DND-41 (cell line): ENCODE results near the gene FCGR3B.
"Not testable (repeated sequence)": the region's sequence is repeated elsewhere in the genome, so short reads cannot be mapped to it uniquely, and the experiment has no call there.

Experiments used
- ATAC-seq: fragments of 200-7000 bp; cut with Tn5 transposase; 3 replicates; pipeline ENCODE4 v1.9.1; 2021; ENCODE audit warnings: low read depth; ENCODE audit not compliant: insufficient read depth
- DNase-seq: peaks from one replicate; pipeline ENCODE4 v3.0.0-alpha.2; 2020
- H2AFZ ChIP-seq: 2 replicates; pipeline ENCODE4 v1.6.0; 2012; ENCODE audit warnings: low read depth, low read length
- H3K27ac ChIP-seq: 2 replicates; pipeline ENCODE4 v1.5.1; 2012; ENCODE audit warnings: low read length, inconsistent platforms
- H3K27me3 ChIP-seq: fragments of 200-600 bp; sonication (generic); 2 replicates; pipeline ENCODE4 v1.6.0; 2012; ENCODE audit warnings: low read length, mild to moderate bottlenecking, inconsistent platforms; ENCODE audit not compliant: insufficient read depth, poor library complexity
- H3K36me3 ChIP-seq: 2 replicates; pipeline ENCODE4 v1.5.1; 2012; ENCODE audit warnings: low read length, inconsistent platforms; ENCODE audit not compliant: insufficient read depth
- H3K4me1 ChIP-seq: 2 replicates; pipeline ENCODE4 v1.5.1; 2012; ENCODE audit warnings: mild to moderate bottlenecking, low read length; ENCODE audit not compliant: insufficient read depth
- H3K4me2 ChIP-seq: 2 replicates; pipeline ENCODE4 v1.6.0; 2012; ENCODE audit warnings: mild to moderate bottlenecking, moderate library complexity, low read length, inconsistent platforms; ENCODE audit not compliant: insufficient read depth
- H3K4me3 ChIP-seq, 2 experiments: fragments of 200-600 bp in 1 of 2; shearing (Covaris generic) in 1 of 2; 2 replicates each; pipeline ENCODE4 v1.5.1; 2012 to 2016; ENCODE audit warnings: inconsistent platforms in 2 of 2, low read length in 2 of 2, mild to moderate bottlenecking in 2 of 2, low read depth in 1 of 2, moderate library complexity in 1 of 2
- H3K79me2 ChIP-seq: 2 replicates; pipeline ENCODE4 v1.6.0; 2012; ENCODE audit warnings: low read length, inconsistent platforms; ENCODE audit not compliant: insufficient read depth
- H3K9ac ChIP-seq: 2 replicates; pipeline ENCODE4 v1.6.0; 2012; ENCODE audit warnings: low read depth, mild to moderate bottlenecking, inconsistent platforms, low read length, moderate library complexity
- H3K9me3 ChIP-seq: 2 replicates; pipeline ENCODE4 v1.5.1; 2012; ENCODE audit warnings: low read length, moderate library complexity, mild to moderate bottlenecking, inconsistent platforms; ENCODE audit not compliant: insufficient read depth, severe bottlenecking
- H4K20me1 ChIP-seq: 2 replicates; pipeline ENCODE4 v1.6.0; 2012; ENCODE audit warnings: low read length; ENCODE audit not compliant: insufficient read depth

The FCGR3B gene

DNA sequence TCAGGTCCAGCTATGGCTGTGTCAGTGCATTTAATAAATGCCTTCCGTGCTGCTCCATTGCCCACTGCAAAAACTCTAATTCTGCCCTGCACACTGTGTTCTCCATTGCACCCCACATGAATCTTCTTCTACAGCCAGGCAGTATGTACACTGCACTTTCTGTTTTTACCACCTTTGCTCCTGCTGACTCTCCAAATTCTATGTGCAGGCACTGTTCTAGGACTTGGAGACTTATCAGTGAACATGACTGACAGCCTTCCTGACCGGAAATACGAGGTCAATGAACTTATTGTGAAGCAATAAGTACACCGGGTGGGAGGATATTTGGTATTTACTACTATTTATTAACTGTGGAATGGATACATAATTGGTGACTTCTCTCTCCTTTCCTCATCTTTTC lies 48.1 kb downstream of the FCGR3B start:
- H3K4me2 ChIP-seq, DNase-seq, H3K27ac ChIP-seq, H4K20me1 ChIP-seq, H2AFZ ChIP-seq, H3K27me3 ChIP-seq, H3K9ac ChIP-seq, H3K9me3 ChIP-seq, H3K36me3 ChIP-seq, H3K4me1 ChIP-seq, ATAC-seq, H3K4me3 ChIP-seq, H3K79me2 ChIP-seq: not testable (repeated sequence)

DNA sequence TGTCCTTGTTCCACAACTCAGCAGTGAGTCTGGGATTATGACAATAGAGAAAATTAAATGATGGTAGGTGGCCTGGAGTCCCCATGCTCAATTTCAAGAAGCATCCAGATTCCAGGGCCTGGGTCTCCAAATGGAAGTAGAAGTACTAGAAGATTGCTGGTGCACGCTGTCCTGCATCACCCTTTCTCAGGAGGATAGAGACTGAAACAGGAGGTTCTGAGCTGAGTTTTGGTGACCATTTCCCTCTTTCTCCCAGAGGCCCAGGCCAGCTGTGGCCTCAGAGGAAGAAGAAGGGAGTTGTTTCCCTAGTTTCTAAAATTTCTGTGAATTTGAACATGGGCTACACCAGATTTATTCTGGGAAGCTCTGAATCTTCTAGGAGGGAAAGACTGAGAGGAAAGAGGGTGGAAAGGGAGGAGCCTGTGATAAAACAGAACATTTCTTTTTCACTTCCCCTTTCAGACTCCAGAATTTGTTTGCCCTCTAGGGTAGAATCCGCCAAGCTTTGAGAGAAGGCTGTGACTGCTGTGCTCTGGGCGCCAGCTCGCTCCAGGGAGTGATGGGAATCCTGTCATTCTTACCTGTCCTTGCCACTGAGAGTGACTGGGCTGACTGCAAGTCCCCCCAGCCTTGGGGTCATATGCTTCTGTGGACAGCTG lies 50.0 kb downstream of the FCGR3B start:
- H3K4me2 ChIP-seq, H3K9ac ChIP-seq, H2AFZ ChIP-seq, DNase-seq, H3K4me1 ChIP-seq, H3K9me3 ChIP-seq, H3K79me2 ChIP-seq, H3K4me3 ChIP-seq, H3K27ac ChIP-seq, H3K36me3 ChIP-seq, ATAC-seq, H3K27me3 ChIP-seq, H4K20me1 ChIP-seq: not testable (repeated sequence)

DNA sequence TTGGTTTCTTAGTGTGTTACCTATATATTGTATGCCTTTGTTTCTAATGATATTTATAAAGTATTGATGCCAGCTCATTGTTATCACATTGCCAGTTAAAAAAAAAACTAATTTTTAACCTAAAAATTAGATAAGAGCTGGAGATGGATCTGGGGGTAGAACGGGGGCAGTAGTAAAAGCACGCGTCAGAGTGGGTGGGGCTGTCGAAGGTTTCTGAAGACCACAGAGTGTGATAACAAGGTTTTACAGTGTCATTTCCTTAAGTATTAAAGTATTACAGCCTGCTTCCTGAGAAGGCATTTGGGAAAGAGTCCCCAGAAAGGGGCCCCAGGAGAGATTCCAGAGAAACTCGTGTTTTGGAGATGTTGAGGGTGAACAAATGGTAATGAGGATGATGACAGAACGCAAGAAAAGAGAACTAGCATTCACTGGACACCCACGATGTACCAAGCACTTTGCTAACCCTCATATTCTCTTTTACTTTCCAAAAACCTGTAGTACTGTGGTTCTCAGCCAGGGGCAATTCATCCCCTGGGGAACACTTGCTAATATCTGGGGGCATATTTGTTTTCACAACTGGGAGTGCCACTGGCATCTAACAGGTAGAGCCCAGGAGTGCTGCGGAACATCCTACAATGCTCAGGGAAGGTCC lies 51.0 kb downstream of the FCGR3B start:
- H3K27me3 ChIP-seq, H3K4me3 ChIP-seq, H4K20me1 ChIP-seq, H3K4me2 ChIP-seq, H3K4me1 ChIP-seq, DNase-seq, H3K79me2 ChIP-seq, H2AFZ ChIP-seq, H3K9ac ChIP-seq, H3K36me3 ChIP-seq, ATAC-seq, H3K9me3 ChIP-seq, H3K27ac ChIP-seq: not testable (repeated sequence)

DNA sequence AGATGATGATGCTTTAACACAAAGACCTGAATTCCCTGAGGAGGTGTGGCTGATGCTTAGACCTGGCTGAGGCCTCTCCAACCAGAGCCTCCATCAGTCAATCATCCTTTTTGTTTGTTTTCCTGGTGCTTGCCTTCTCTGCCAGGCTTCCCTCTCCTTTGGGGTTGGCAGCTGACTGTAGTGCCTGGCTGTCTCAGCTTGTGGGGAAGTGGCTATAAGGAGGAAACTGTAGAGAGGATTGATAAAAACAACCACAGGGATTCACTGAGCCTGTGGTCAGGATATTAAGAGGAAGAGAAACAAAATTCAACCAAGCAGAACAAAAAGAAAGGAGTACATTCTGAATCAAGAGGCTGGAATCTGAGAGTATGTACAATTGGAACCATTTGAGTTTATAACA lies 54.3 kb downstream of the FCGR3B start:
- not testable (repeated sequence) for H3K27ac ChIP-seq, H3K36me3 ChIP-seq, H3K4me3 ChIP-seq, DNase-seq, H3K9ac ChIP-seq, H3K9me3 ChIP-seq, H3K4me2 ChIP-seq, ATAC-seq, H3K79me2 ChIP-seq, H3K4me1 ChIP-seq, H2AFZ ChIP-seq, H4K20me1 ChIP-seq, H3K27me3 ChIP-seq
